Panc1 (cell line): ENCODE data around the gene YAP1. TPM values are rescaled to one million over a fixed set of nuclear protein-coding genes. Genes with fewer than 3 reads are reported as not detected.

Experiments
- ATAC-seq: fragments of 200-7000 bp; cut with Tn5 transposase; 2 replicates; pipeline ENCODE4 v1.9.1; 2020; ENCODE audit warnings: mild to moderate bottlenecking, moderate library complexity
- BruUV-seq: library from RNA; stranded (reverse); fragments of 400-500 nt; replicated peaks from 2 replicates; lab custom pipeline; 2021; lab: Mats Ljungman, UMichigan
- CTCF ChIA-PET: fragments of 300-600 bp; sonication (Branson Sonifier 250); formaldehyde crosslinking; loops from one replicate; lab custom pipeline; 2022; ENCODE audit warnings: antibody characterized with exemption; lab: Charles Lee
- POLR2A ChIA-PET: fragments of 300-600 bp; sonication (Branson Sonifier 250); formaldehyde crosslinking; loops from one replicate; lab custom pipeline; 2022; ENCODE audit warnings: antibody characterized with exemption; lab: Charles Lee
- DNase-seq: peaks from one replicate; pipeline ENCODE4 v3.0.0-alpha.2; 2010; ENCODE audit warnings: low read depth, low spot score
- H3K27ac ChIP-seq: 2 replicates; pipeline ENCODE4 v1.5.1; 2011; ENCODE audit warnings: mild to moderate bottlenecking, low read length, inconsistent platforms
- H3K27me3 ChIP-seq: fragments of 200-500 bp; sonication (Bioruptor generic); 2 replicates; pipeline ENCODE4 v1.6.0; 2014; ENCODE audit warnings: low read length, inconsistent platforms; ENCODE audit not compliant: control insufficient read depth, insufficient read depth
- H3K36me3 ChIP-seq: fragments of 200-500 bp; sonication (Bioruptor generic); 2 replicates; pipeline ENCODE4 v1.5.1; 2014; ENCODE audit warnings: inconsistent platforms, mild to moderate bottlenecking, low read length, moderate library complexity; ENCODE audit not compliant: control insufficient read depth, insufficient read depth
- H3K4me1 ChIP-seq: 2 replicates; pipeline ENCODE4 v1.5.1; 2011; ENCODE audit warnings: inconsistent platforms, mild to moderate bottlenecking, low read length, moderate library complexity; ENCODE audit not compliant: control insufficient read depth, insufficient read depth
- H3K4me3 ChIP-seq, 2 experiments: 2 replicates each; pipeline ENCODE4 v1.5.1; 2011 to 2012; ENCODE audit warnings: low read depth in 2 of 2, low read length in 2 of 2, mild to moderate bottlenecking in 2 of 2, inconsistent platforms in 1 of 2, moderate library complexity in 1 of 2
- H3K9me3 ChIP-seq: fragments of 200-500 bp; sonication (Bioruptor generic); 2 replicates; pipeline ENCODE4 v1.5.1; 2014; ENCODE audit warnings: low read depth, mild to moderate bottlenecking, inconsistent platforms, low read length, moderate library complexity; ENCODE audit not compliant: control insufficient read depth, insufficient read depth
- CTCF ChIP-seq: fragments of 450-650 bp; IDR thresholded peaks from 2 replicates; pipeline ENCODE4 v1.5.1; 2017; ENCODE audit warnings: mild to moderate bottlenecking
- POLR2AphosphoS5 ChIP-seq: IDR thresholded peaks from 2 replicates; pipeline ENCODE4 v1.6.1; 2012; ENCODE audit warnings: mild to moderate bottlenecking, low read depth, low read length, moderate library complexity
- SIN3A ChIP-seq: IDR thresholded peaks from 2 replicates; pipeline ENCODE4 v1.6.1; 2012; ENCODE audit warnings: low read depth, mild to moderate bottlenecking, low read length, moderate library complexity, borderline replicate concordance; ENCODE audit not compliant: insufficient read depth
- TCF7L2 ChIP-seq: IDR thresholded peaks from 2 replicates; pipeline ENCODE4 v1.6.1; 2011; ENCODE audit warnings: mild to moderate bottlenecking, low read depth, low read length, inconsistent platforms
- in situ Hi-C: cut with HindIII; loops from 2 replicates; pipeline ENCODE4 v1.10.0; 2016; ENCODE audit warnings: low sequenced_read_pairs, low pct_unique_long_range_greater_than_20kb
- intact Hi-C: fragments of 100-400 bp; cut with micrococcal nuclease; formaldehyde crosslinking; loops from one replicate; pipeline ENCODE4 v1.10.0; 2022; ENCODE audit not compliant: unreplicated experiment
- total RNA-seq: library from RNA; stranded (reverse); gene quantifications from one replicate; pipeline ENCODE4 v1.2.1, GENCODE V29; 2021; ENCODE audit not compliant: unreplicated experiment
- TF ChIP-seq, protein P1 (sequence below), 2 experiments: IDR thresholded peaks; 2 replicates each; pipeline ENCODE4 v1.6.1; 2011 to 2012; ENCODE audit warnings: low read depth in 2 of 2, control low read depth in 1 of 2, low read length in 1 of 2, mild to moderate bottlenecking in 1 of 2, moderate library complexity in 1 of 2; ENCODE audit not compliant: insufficient read depth in 1 of 2

The YAP1 gene
- total RNA-seq, 1 experiment from 2014 or later, result 158 TPM

- TF ChIP-seq SIN3A (no peak), TCF7L2 (no peak), POLR2AphosphoS5 (no peak), CTCF (no peak)
- TF ChIP-seq, protein P1, sequence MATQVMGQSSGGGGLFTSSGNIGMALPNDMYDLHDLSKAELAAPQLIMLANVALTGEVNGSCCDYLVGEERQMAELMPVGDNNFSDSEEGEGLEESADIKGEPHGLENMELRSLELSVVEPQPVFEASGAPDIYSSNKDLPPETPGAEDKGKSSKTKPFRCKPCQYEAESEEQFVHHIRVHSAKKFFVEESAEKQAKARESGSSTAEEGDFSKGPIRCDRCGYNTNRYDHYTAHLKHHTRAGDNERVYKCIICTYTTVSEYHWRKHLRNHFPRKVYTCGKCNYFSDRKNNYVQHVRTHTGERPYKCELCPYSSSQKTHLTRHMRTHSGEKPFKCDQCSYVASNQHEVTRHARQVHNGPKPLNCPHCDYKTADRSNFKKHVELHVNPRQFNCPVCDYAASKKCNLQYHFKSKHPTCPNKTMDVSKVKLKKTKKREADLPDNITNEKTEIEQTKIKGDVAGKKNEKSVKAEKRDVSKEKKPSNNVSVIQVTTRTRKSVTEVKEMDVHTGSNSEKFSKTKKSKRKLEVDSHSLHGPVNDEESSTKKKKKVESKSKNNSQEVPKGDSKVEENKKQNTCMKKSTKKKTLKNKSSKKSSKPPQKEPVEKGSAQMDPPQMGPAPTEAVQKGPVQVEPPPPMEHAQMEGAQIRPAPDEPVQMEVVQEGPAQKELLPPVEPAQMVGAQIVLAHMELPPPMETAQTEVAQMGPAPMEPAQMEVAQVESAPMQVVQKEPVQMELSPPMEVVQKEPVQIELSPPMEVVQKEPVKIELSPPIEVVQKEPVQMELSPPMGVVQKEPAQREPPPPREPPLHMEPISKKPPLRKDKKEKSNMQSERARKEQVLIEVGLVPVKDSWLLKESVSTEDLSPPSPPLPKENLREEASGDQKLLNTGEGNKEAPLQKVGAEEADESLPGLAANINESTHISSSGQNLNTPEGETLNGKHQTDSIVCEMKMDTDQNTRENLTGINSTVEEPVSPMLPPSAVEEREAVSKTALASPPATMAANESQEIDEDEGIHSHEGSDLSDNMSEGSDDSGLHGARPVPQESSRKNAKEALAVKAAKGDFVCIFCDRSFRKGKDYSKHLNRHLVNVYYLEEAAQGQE (IDR thresholded peaks at IDR 0.05; ENCODE audit: insufficient read depth in 1 of 2, low read depth in 2 of 2, low read length in 1 of 2), result no peak
- Histone ChIP-seq H3K4me3 (no peak overlapping the region), H3K9me3 (no peaks in the 10 kb centered on the region), H3K4me1 (no peaks in the 10 kb centered on the region), H3K27me3 (no peaks in the 10 kb centered on the region), H3K36me3 (no peaks in the 10 kb centered on the region), H3K27ac (no peak overlapping the region)
- in situ Hi-C loops, result no loop called here
- intact Hi-C loops, result no loop called here
- ChIA-PET POLR2A (interaction anchor here (0.6 kb wide), 1 partner anchor 39 kb away, joined by 3 read pairs; no protein-coding TSS in a partner anchor), CTCF (no interaction called here)
- no TSS peak for BruUV-seq
- peak; percentile 14; the same call in 1 of the 2 replicates for ATAC-seq
- no peak for DNase-seq
Observed at GRCh38 chr11:102256251-102256650, 146.0 kb downstream of the YAP1 start.

DNA sequence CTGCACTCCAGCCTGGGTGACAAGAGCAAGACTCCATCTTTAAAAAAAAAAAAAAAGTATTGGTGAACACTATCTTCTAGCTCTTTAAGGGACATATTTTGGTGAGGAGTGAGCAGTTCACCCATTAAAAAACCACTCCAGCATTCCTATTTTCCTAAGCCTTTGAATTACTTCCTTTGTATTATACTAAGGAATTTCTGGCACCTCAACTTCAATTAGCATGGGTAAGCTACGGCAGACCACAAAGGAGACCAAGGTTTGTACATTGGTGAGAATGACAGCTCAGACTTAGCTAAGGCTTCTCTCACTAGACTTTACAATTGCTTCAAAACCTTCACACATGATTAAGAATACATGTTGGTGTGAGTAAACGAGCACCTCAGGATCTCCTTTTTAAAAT lies 150.0 kb downstream of the YAP1 start:
- no peak for ATAC-seq
- CTCF ChIA-PET, result no interaction called here
- Histone ChIP-seq H3K9me3 (no peaks in the 10 kb centered on the region), H3K27me3 (no peaks in the 10 kb centered on the region), H3K36me3 (no peaks in the 10 kb centered on the region), H3K4me1 (no peaks in the 10 kb centered on the region), H3K27ac (no peak overlapping the region), H3K4me3 (no peak overlapping the region)
- in situ Hi-C loops (no loop called here), intact Hi-C loops (no loop called here)
- POLR2A ChIA-PET, result interaction anchor here (0.7 kb wide), 1 partner anchor 266 kb away, joined by 5 read pairs; no protein-coding TSS in a partner anchor
- DNase-seq, result no peak
- BruUV-seq, result no TSS peak
- TF ChIP-seq SIN3A (no peak), POLR2AphosphoS5 (no peak), TCF7L2 (no peak), CTCF (no peak)
- TF ChIP-seq, protein P1 (IDR thresholded peaks at IDR 0.05; ENCODE audit: insufficient read depth in 1 of 2, low read depth in 2 of 2, low read length in 1 of 2), result no peak
